ENCODE results near the gene HSPA1L. TPM values are rescaled to one million over a fixed set of nuclear protein-coding genes. Genes with fewer than 3 reads are reported as not detected.
"Not testable (repeated sequence)": the region's sequence is repeated elsewhere in the genome, so short reads cannot be mapped to it uniquely, and the experiment has no call there.

HSPA1L gene
- total RNA-seq, 2 donors from 2014 or later = 1.5 to 8.5 TPM

- Histone ChIP-seq H3K4me1 (replicated peaks) (no peaks in the 10 kb centered on the region), H3K36me3 (no peaks in the 10 kb centered on the region), H3K4me3 (peak overlapping the region; percentile 48 to 52), H3K9me3 (no peaks in the 10 kb centered on the region), H3K27me3 (replicated peaks; ENCODE audit: insufficient read depth) (no peaks in the 10 kb centered on the region), H3K27ac (peak overlapping the region; percentile 93 to 95)
- 5% methylated on average over 7 of the region's 7 CpGs for WGBS
- TF ChIP-seq POLR2AphosphoS5 (IDR thresholded peaks at IDR 0.05) (no peak), CTCF (IDR thresholded peaks at IDR 0.05) (no peak), POLR2A (IDR thresholded peaks at IDR 0.05) (no peak)
- intact Hi-C loops (cut with DNase I) = no loop called here
- no peak for DNase-seq (ENCODE audit: low spot score)
These were observed 9.1 kb downstream of the HSPA1L start for GRCh38 chr6:31805939-31806469.

GRCh38 chr6:31801031-31801927 lies 13.8 kb downstream of the HSPA1L start:
- DNase-seq (ENCODE audit: low spot score); H3K9me3 ChIP-seq; H3K36me3 ChIP-seq; H3K4me1 ChIP-seq (replicated peaks); H3K27ac ChIP-seq; intact Hi-C loops (cut with DNase I); H3K27me3 ChIP-seq (replicated peaks; ENCODE audit: insufficient read depth); H3K4me3 ChIP-seq: not testable (repeated sequence)
- 96% methylated on average over 8 of the region's 8 CpGs for WGBS

GRCh38 chr6:31799781-31800180 lies 15.3 kb downstream of the HSPA1L start:
- TF ChIP-seq CTCF (IDR thresholded peaks at IDR 0.05) = no peak
- TF ChIP-seq POLR2A (IDR thresholded peaks at IDR 0.05) = no peak
- no peak for TF ChIP-seq POLR2AphosphoS5 (IDR thresholded peaks at IDR 0.05)
- Histone ChIP-seq H3K4me1 (replicated peaks) (no peaks in the 10 kb centered on the region), H3K36me3 (no peaks in the 10 kb centered on the region), H3K4me3 (no peak overlapping the region), H3K9me3 (no peaks in the 10 kb centered on the region), H3K27ac (no peak overlapping the region), H3K27me3 (replicated peaks; ENCODE audit: insufficient read depth) (no peaks in the 10 kb centered on the region)
- intact Hi-C loops (cut with DNase I) = no loop called here
- no peak for DNase-seq (ENCODE audit: low spot score)
- 88% methylated on average over 12 of the region's 12 CpGs for WGBS

- Histone ChIP-seq H3K27me3 (replicated peaks; ENCODE audit: insufficient read depth) (no peaks in the 10 kb centered on the region), H3K4me1 (replicated peaks) (peaks cover 3% of the 10 kb centered on the region), H3K4me3 (no peak overlapping the region), H3K27ac (peak overlapping the region in 1 of 2 donors; percentile 97), H3K9me3 (no peaks in the 10 kb centered on the region), H3K36me3 (no peaks in the 10 kb centered on the region)
- TF ChIP-seq CTCF (IDR thresholded peaks at IDR 0.05) = no peak
- TF ChIP-seq POLR2A (IDR thresholded peaks at IDR 0.05) = no peak
- TF ChIP-seq POLR2AphosphoS5 (IDR thresholded peaks at IDR 0.05) = no peak
- WGBS = 55% methylated on average over 5 of the region's 5 CpGs
- intact Hi-C loops (cut with DNase I) = no loop called here
- no peak for DNase-seq (ENCODE audit: low spot score)
These were observed 17.5 kb downstream of the HSPA1L start for GRCh38 chr6:31797588-31797987.

GRCh38 chr6:31796993-31797385 lies 18.1 kb downstream of the HSPA1L start:
- Histone ChIP-seq H3K4me1 (replicated peaks) (peaks cover 3% of the 10 kb centered on the region), H3K36me3 (no peaks in the 10 kb centered on the region), H3K4me3 (no peak overlapping the region), H3K9me3 (no peaks in the 10 kb centered on the region), H3K27me3 (replicated peaks; ENCODE audit: insufficient read depth) (no peaks in the 10 kb centered on the region), H3K27ac (peak overlapping the region in 1 of 2 donors; percentile 97)
- no peak for TF ChIP-seq CTCF (IDR thresholded peaks at IDR 0.05)
- TF ChIP-seq POLR2AphosphoS5 (IDR thresholded peaks at IDR 0.05) = no peak
- no peak for TF ChIP-seq POLR2A (IDR thresholded peaks at IDR 0.05)
- 73% methylated on average over 2 of the region's 2 CpGs for WGBS
- DNase-seq (ENCODE audit: low spot score) = no peak
- intact Hi-C loops (cut with DNase I) = no loop called here
